Loucy (cell line): ENCODE data around the gene DLG2.

Source experiments
- EZH2phosphoT487 ChIP-seq: fragments of 200-600 bp; IDR thresholded peaks from 2 replicates; pipeline ENCODE4 v1.6.1; 2018; ENCODE audit warnings: antibody characterized with exemption, mild to moderate bottlenecking, moderate library complexity, borderline replicate concordance
- TF ChIP-seq, protein P1 (sequence below): fragments of 200-600 bp; sonication (generic); conservative IDR thresholded peaks from 2 replicates; pipeline ENCODE4 v1.5.1; 2014; ENCODE audit warnings: mild to moderate bottlenecking, antibody characterized with exemption, low read length

GRCh38 chr11:85042361-85042760, 584.8 kb downstream of the DLG2 start:
- TF ChIP-seq, protein P1, sequence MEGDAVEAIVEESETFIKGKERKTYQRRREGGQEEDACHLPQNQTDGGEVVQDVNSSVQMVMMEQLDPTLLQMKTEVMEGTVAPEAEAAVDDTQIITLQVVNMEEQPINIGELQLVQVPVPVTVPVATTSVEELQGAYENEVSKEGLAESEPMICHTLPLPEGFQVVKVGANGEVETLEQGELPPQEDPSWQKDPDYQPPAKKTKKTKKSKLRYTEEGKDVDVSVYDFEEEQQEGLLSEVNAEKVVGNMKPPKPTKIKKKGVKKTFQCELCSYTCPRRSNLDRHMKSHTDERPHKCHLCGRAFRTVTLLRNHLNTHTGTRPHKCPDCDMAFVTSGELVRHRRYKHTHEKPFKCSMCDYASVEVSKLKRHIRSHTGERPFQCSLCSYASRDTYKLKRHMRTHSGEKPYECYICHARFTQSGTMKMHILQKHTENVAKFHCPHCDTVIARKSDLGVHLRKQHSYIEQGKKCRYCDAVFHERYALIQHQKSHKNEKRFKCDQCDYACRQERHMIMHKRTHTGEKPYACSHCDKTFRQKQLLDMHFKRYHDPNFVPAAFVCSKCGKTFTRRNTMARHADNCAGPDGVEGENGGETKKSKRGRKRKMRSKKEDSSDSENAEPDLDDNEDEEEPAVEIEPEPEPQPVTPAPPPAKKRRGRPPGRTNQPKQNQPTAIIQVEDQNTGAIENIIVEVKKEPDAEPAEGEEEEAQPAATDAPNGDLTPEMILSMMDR: no peak
- TF ChIP-seq EZH2phosphoT487: no peak
